Stomach smooth muscle (tissue), 2 donors: ENCODE data around the gene DENND5A.

Source experiments
- H3K27ac ChIP-seq: one replicate; pipeline ENCODE4 v1.7.0; 2013; ENCODE audit warnings: mild to moderate bottlenecking, low read length, inconsistent platforms
- H3K27me3 ChIP-seq, 2 donors: one replicate each; pipeline ENCODE4 v1.7.0; 2013; ENCODE audit warnings: low read length in 2 of 2; ENCODE audit not compliant: insufficient read depth in 2 of 2, control insufficient read depth in 1 of 2
- H3K36me3 ChIP-seq, 2 donors: one replicate each; pipeline ENCODE4 v1.7.0; 2013; ENCODE audit warnings: low read length in 2 of 2; ENCODE audit not compliant: control insufficient read depth in 2 of 2, insufficient read depth in 2 of 2
- H3K4me1 ChIP-seq: one replicate; pipeline ENCODE4 v1.7.0; 2013; ENCODE audit warnings: low read length; ENCODE audit not compliant: control insufficient read depth, insufficient read depth
- H3K4me3 ChIP-seq, 2 donors: one replicate each; pipeline ENCODE4 v1.7.0; 2013; ENCODE audit warnings: low read length in 2 of 2
- H3K9ac ChIP-seq, 2 donors: one replicate each; pipeline ENCODE4 v1.7.0; 2013; ENCODE audit warnings: low read length in 2 of 2, mild to moderate bottlenecking in 1 of 2
- H3K9me3 ChIP-seq, 2 donors: one replicate each; pipeline ENCODE4 v1.7.0; 2013; ENCODE audit warnings: low read length in 2 of 2; ENCODE audit not compliant: control insufficient read depth in 2 of 2
- donor health status: healthy.
- donor health status: Pancreatic carcinoma.

DENND5A gene

DNA sequence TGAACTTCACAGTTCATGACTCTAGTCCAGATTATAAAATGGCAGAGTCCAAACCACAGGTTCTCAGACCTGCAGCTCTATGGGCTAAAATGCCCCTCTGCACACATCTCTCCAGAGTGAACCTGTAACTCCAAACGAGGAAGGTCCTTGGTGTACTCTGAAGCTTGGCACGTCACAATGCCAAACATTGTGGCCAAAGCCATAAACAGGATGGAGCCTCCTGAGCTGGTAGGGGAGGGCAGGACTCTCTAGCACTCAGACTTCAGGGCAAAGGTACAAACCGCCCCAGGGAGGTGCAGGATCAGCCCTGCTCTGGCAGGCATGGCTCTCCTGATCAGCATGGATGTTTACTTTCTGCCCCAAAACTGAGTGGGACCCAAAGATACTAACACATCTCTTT lies 176.1 kb downstream of the DENND5A start:
- H3K27ac ChIP-seq, result no peak overlapping the region
- no peak overlapping the region for H3K9ac ChIP-seq
- H3K9me3 ChIP-seq, result no peaks in the 10 kb centered on the region
- no peak overlapping the region for H3K4me3 ChIP-seq
- H3K27me3 ChIP-seq, result no peaks in the 10 kb centered on the region
- H3K4me1 ChIP-seq, result peaks cover 16% of the 10 kb centered on the region
- no peaks in the 10 kb centered on the region for H3K36me3 ChIP-seq
